PC-9 (cell line): ENCODE results near the gene TBRG4.

ENCODE experiments used
- CTCF ChIP-seq: fragments of 200-600 bp; sonication (generic); conservative IDR thresholded peaks from 2 replicates; pipeline ENCODE4 v1.6.1; 2017; ENCODE audit warnings: mixed run types, antibody characterized with exemption, mild to moderate bottlenecking, moderate library complexity
- EZH2 ChIP-seq: fragments of 200-600 bp; sonication (generic); IDR thresholded peaks from 2 replicates; pipeline ENCODE4 v1.8.0; 2017; ENCODE audit warnings: antibody characterized with exemption, low read depth

GRCh38 chr7:45078125-45078681 is 33.3 kb downstream of the TBRG4 start:
- TF ChIP-seq CTCF, result no peak; the same call in 1 of the 2 replicates
- no peak for TF ChIP-seq EZH2
